Measurements from ENCODE around the gene CNGA4. TPM values are rescaled to one million over a fixed set of nuclear protein-coding genes. Genes with fewer than 3 reads are reported as not detected.

Gene CNGA4
- polyA plus RNA-seq, 1 donor from 2014 or later: not detected

GRCh38 chr11:6285019-6285418, 46.1 kb downstream of the CNGA4 start:
- no peak overlapping the region for H3K4me3 ChIP-seq (ENCODE audit: low read length)
- no peaks in the 10 kb centered on the region for H3F3A ChIP-seq (ENCODE audit: insufficient read depth, low read length, poor library complexity, severe bottlenecking)
- TF ChIP-seq POLR2AphosphoS5 (IDR thresholded peaks at IDR 0.05): no peak
- TF ChIP-seq RAD21 (conservative IDR thresholded peaks at IDR 0.05): no peak
- no peak for TF ChIP-seq MXI1 (conservative IDR thresholded peaks at IDR 0.05; ENCODE audit: poor library complexity, severe bottlenecking)
- no peak for TF ChIP-seq CTCF (IDR thresholded peaks at IDR 0.05; ENCODE audit: poor library complexity, severe bottlenecking)
- TF ChIP-seq TAF1 (IDR thresholded peaks at IDR 0.05; ENCODE audit: low read depth): no peak
- TF ChIP-seq EP300 (conservative IDR thresholded peaks at IDR 0.05; ENCODE audit: poor library complexity, severe bottlenecking): no peak
- H3K27me3 ChIP-seq (ENCODE audit: insufficient read depth, low read depth, low read length): no peaks in the 10 kb centered on the region
- H3K36me3 ChIP-seq (ENCODE audit: insufficient read depth, low read length): no peaks in the 10 kb centered on the region
- H3K9ac ChIP-seq (ENCODE audit: low read length): no peak overlapping the region
- no peaks in the 10 kb centered on the region for H3K79me2 ChIP-seq (replicated peaks; ENCODE audit: insufficient read depth, low read length)
- no peaks in the 10 kb centered on the region for H3K9me3 ChIP-seq (ENCODE audit: low read length)
- H3K4me2 ChIP-seq (ENCODE audit: low read length): no peak overlapping the region
- H2AFZ ChIP-seq (ENCODE audit: low read depth, low read length): no peak overlapping the region
- no peaks in the 10 kb centered on the region for H3K9me2 ChIP-seq (ENCODE audit: insufficient read depth, low read length)
- H4K20me1 ChIP-seq (ENCODE audit: insufficient read depth): no peaks in the 10 kb centered on the region
- H3K27ac ChIP-seq (ENCODE audit: low read length): no peak overlapping the region

Other genes with a start within 250 kb of the CNGA4 start
- not detected in 2 replicates for gene OR56A4, start 232.1 kb upstream of the CNGA4 start, polyA plus RNA-seq
- gene OR56A1, start 208.3 kb upstream of the CNGA4 start, polyA plus RNA-seq: not detected in 2 replicates
- not detected in 2 replicates for gene OR56B4, start 131.4 kb upstream of the CNGA4 start, polyA plus RNA-seq
- not detected in 2 replicates for gene OR52B2, start 68.8 kb upstream of the CNGA4 start, polyA plus RNA-seq
- not detected in 2 replicates for gene OR52W1, start 39.9 kb upstream of the CNGA4 start, polyA plus RNA-seq
- gene C11orf42, start 33.5 kb upstream of the CNGA4 start, polyA plus RNA-seq: not detected in 2 replicates
- 36.0 and 72.3 TPM in 2 replicates for gene FHIP1B, start 4.5 kb upstream of the CNGA4 start, polyA plus RNA-seq
- gene CCKBR, start 20.7 kb downstream of the CNGA4 start, polyA plus RNA-seq: 3.9 and 8.6 TPM in 2 replicates
- not detected in 2 replicates for gene CAVIN3, start 81.4 kb downstream of the CNGA4 start, polyA plus RNA-seq
- gene SMPD1, start 151.4 kb downstream of the CNGA4 start, polyA plus RNA-seq: 30.0 and 37.4 TPM in 2 replicates
- gene APBB1, start 180.0 kb downstream of the CNGA4 start, polyA plus RNA-seq: 283 and 323 TPM in 2 replicates
- 11.1 and 17.3 TPM in 2 replicates for gene HPX, start 201.9 kb downstream of the CNGA4 start, polyA plus RNA-seq
- 81.7 and 120 TPM in 2 replicates for gene TRIM3, start 234.9 kb downstream of the CNGA4 start, polyA plus RNA-seq
- 83.7 and 89.9 TPM in 2 replicates for gene ARFIP2, start 242.2 kb downstream of the CNGA4 start, polyA plus RNA-seq
- gene TIMM10B, start 242.4 kb downstream of the CNGA4 start, polyA plus RNA-seq: 21.8 and 24.9 TPM in 2 replicates